Thymus (tissue), 11 donors: Measurements from ENCODE around the gene ABCC2. TPM values are rescaled to one million over a fixed set of nuclear protein-coding genes. Genes with fewer than 3 reads are reported as not detected.
A peak's percentile ranks its signal among the peaks of the same experiment; 100 is the strongest.
"Not testable (repeated sequence)": the region's sequence is repeated elsewhere in the genome, so short reads cannot be mapped to it uniquely, and the experiment has no call there.

ENCODE experiments used
- DNase-seq, 9 donors: peaks; one replicate each; pipeline ENCODE4 v3.0.0-alpha.2; 2013; ENCODE audit warnings: low spot score in 9 of 9, low read depth in 6 of 9, missing footprints in 1 of 9
- H3K27ac ChIP-seq, 2 donors: one replicate each; pipeline ENCODE4 v1.5.1; 2013; ENCODE audit warnings: control low read depth in 1 of 2, low read depth in 1 of 2, low read length in 1 of 2, mild to moderate bottlenecking in 1 of 2, moderate library complexity in 1 of 2
- H3K27me3 ChIP-seq, 2 donors: one replicate each; pipeline ENCODE4 v1.5.1; 2013; ENCODE audit warnings: low read length in 1 of 2; ENCODE audit not compliant: control insufficient read depth in 2 of 2, insufficient read depth in 1 of 2
- H3K36me3 ChIP-seq, 2 donors: one replicate each; pipeline ENCODE4 v1.5.1; 2013; ENCODE audit warnings: low read length in 1 of 2, mild to moderate bottlenecking in 1 of 2, moderate library complexity in 1 of 2; ENCODE audit not compliant: control insufficient read depth in 2 of 2, insufficient read depth in 2 of 2
- H3K4me1 ChIP-seq, 2 donors: one replicate each; pipeline ENCODE4 v1.5.1; 2013; ENCODE audit warnings: low read length in 2 of 2; ENCODE audit not compliant: control insufficient read depth in 2 of 2, insufficient read depth in 2 of 2
- H3K4me3 ChIP-seq, 2 donors: one replicate each; pipeline ENCODE4 v1.5.1; 2013; ENCODE audit warnings: low read length in 2 of 2, control low read depth in 1 of 2, mild to moderate bottlenecking in 1 of 2
- H3K9me3 ChIP-seq, 2 donors: one replicate each; pipeline ENCODE4 v1.5.1; 2013; ENCODE audit warnings: low read length in 1 of 2, mild to moderate bottlenecking in 1 of 2; ENCODE audit not compliant: control insufficient read depth in 2 of 2, insufficient read depth in 1 of 2
- WGBS: extraction: QIAGEN DNeasy Blood & Tissue Kit; methylation state at CpG from one replicate; pipeline ENCODE4 v1.1.7; 2013; 5-methylcytosine and 5-hydroxymethylcytosine counted together
- polyA plus RNA-seq: library from polyadenylated mRNA; stranded (reverse); fragments of 200-250 nt; gene quantifications from one replicate; pipeline ENCODE4 v1.2.3, GENCODE V29; 2013
- total RNA-seq: library from RNA; stranded (reverse); fragments of 120-200 nt; gene quantifications from one replicate; pipeline ENCODE4 v1.2.4, GENCODE V29; 2013
- donor health status: healthy.

Gene ABCC2
- total and polyA plus RNA-seq, 2 donors: 1.1 to 1.9 TPM

GRCh38 chr10:99867250-99867649 lies 84.8 kb downstream of the ABCC2 start:
- peaks cover 7 to 13% of the 10 kb centered on the region in 2 donors for H3K4me1 ChIP-seq
- not testable (repeated sequence) for DNase-seq, H3K4me3 ChIP-seq, H3K27ac ChIP-seq, H3K9me3 ChIP-seq, H3K36me3 ChIP-seq, H3K27me3 ChIP-seq
- WGBS: 66% methylated on average over 3 of the region's 3 CpGs

DNA sequence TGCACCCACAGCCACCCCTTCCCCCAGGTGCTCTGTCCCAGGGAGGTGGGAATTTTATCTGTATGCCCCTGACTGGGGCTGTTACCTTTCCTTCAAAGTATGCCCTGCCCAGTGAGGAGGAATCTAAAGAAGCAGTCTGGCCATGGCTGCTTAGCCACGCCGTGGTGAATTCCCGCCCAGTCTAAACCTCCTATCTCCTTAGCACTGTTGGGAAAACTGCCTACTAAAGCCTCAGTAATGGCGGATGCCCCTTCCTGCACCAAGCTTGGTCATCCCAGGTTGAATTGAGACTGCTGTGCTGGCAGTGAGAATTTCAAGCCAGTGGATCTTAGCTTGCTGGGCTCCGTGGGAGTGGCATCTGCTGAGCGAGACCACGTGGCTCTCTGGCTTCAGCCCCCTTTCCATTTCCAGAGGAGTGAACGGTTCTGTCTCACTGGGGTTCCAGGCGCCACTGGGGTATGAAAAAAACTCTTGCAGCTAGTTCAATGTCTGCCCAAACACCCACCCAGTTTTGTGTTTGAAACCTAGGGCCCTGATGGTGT lies 87.2 kb downstream of the ABCC2 start:
- H3K4me1 ChIP-seq: peaks cover 7 to 13% of the 10 kb centered on the region in 2 donors
- H3K36me3 ChIP-seq: peaks cover 4 to 8% of the 10 kb centered on the region in 2 donors
- peaks cover 8 to 9% of the 10 kb centered on the region in 2 donors for H3K27me3 ChIP-seq
- no peaks in the 10 kb centered on the region for H3K9me3 ChIP-seq
- H3K4me3 ChIP-seq: no peak overlapping the region
- no peak for DNase-seq
- 49% methylated on average over 9 of the region's 9 CpGs for WGBS
- H3K27ac ChIP-seq: no peak overlapping the region

GRCh38 chr10:99870123-99870730 lies 87.8 kb downstream of the ABCC2 start:
- no peaks in the 10 kb centered on the region for H3K9me3 ChIP-seq
- peaks cover 8 to 9% of the 10 kb centered on the region in 2 donors for H3K27me3 ChIP-seq
- H3K36me3 ChIP-seq: peaks cover 9 to 11% of the 10 kb centered on the region in 2 donors
- H3K4me1 ChIP-seq: peaks cover 7 to 13% of the 10 kb centered on the region in 2 donors
- no peak overlapping the region for H3K4me3 ChIP-seq
- 9% methylated on average over 8 of the region's 8 CpGs for WGBS
- H3K27ac ChIP-seq: no peak overlapping the region
- DNase-seq: peak in 5 of 9 donors; percentile 16 to 58 (median 20)

- no peaks in the 10 kb centered on the region for H3K9me3 ChIP-seq
- H3K4me1 ChIP-seq: peaks cover 7 to 13% of the 10 kb centered on the region in 2 donors
- H3K36me3 ChIP-seq: peaks cover 30 to 33% of the 10 kb centered on the region in 2 donors
- no peak overlapping the region for H3K4me3 ChIP-seq
- WGBS: 76% methylated on average over 5 of the region's 5 CpGs
- no peak overlapping the region for H3K27ac ChIP-seq
- DNase-seq: no peak
- peaks cover 8 to 9% of the 10 kb centered on the region in 2 donors for H3K27me3 ChIP-seq
These were observed 90.1 kb downstream of the ABCC2 start for GRCh38 chr10:99872367-99873162.

- H3K36me3 ChIP-seq: peaks cover 43 to 45% of the 10 kb centered on the region in 2 donors
- 97% methylated on average over 5 of the region's 5 CpGs for WGBS
- no peak for DNase-seq
- H3K4me3 ChIP-seq: no peak overlapping the region
- no peaks in the 10 kb centered on the region for H3K9me3 ChIP-seq
- no peak overlapping the region for H3K27ac ChIP-seq
- H3K27me3 ChIP-seq: peaks cover 8 to 9% of the 10 kb centered on the region in 2 donors
- peaks cover 7 to 24% of the 10 kb centered on the region in 2 donors for H3K4me1 ChIP-seq
These were observed 91.4 kb downstream of the ABCC2 start for GRCh38 chr10:99873846-99874245.

- H3K27ac ChIP-seq: no peak overlapping the region
- peaks cover 50 to 52% of the 10 kb centered on the region in 2 donors for H3K36me3 ChIP-seq
- H3K4me3 ChIP-seq: no peak overlapping the region
- H3K4me1 ChIP-seq: peaks cover 7 to 22% of the 10 kb centered on the region in 2 donors
- no peaks in the 10 kb centered on the region for H3K9me3 ChIP-seq
- WGBS: 93% methylated on average over 9 of the region's 9 CpGs
- no peak for DNase-seq
- H3K27me3 ChIP-seq: peaks cover 2 to 8% of the 10 kb centered on the region in 2 donors
These were observed 92.1 kb downstream of the ABCC2 start for GRCh38 chr10:99874341-99875085.

GRCh38 chr10:99875473-99875872 lies 93.0 kb downstream of the ABCC2 start:
- Histone ChIP-seq H3K9me3 (no peaks in the 10 kb centered on the region), H3K27ac (no peak overlapping the region), H3K27me3 (peaks cover 0 to 8% of the 10 kb centered on the region in 2 donors), H3K4me1 (peaks cover 2 to 15% of the 10 kb centered on the region in 2 donors), H3K36me3 (peaks cover 59 to 61% of the 10 kb centered on the region in 2 donors), H3K4me3 (no peak overlapping the region)
- DNase-seq: no peak
- 97% methylated on average over 5 of the region's 5 CpGs for WGBS

DNA sequence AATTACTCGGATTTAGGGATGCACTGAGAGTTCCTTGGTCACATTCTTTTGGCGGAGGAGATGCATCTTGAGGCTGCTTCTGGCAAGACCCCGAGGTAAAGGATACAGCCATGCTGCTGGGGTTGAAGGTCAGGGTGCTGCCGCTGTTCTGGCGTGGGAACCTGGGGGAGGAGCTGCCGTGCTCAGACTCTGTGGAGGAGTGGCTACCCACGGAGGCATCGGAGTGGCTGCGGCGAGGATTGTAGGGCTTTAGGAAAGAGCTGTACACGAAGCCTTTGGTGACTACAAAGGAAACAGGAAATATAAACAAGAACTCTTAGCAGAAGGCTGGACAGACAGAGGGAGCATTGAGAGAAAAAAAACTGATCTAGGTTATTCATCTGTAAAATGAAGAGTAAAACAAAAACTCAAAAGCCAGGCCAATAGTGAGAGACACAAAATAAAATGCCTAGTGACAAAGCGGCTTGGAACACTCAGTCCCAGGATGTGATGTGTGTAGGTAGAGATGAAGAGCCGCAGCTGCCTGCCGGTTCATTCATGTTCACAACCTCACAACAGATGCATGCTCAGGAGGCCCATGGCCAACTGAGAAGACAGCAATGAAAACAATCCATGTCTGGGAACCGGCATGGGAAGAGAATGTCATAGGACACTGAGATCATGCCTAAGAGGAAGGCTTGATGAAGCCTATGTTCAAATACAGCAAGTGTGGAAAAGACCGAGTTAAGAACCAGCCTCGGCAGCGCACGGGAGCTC lies 97.8 kb downstream of the ABCC2 start:
- H3K36me3 ChIP-seq: peaks cover 85 to 96% of the 10 kb centered on the region in 2 donors
- no peaks in the 10 kb centered on the region for H3K9me3 ChIP-seq
- no peaks in the 10 kb centered on the region for H3K27me3 ChIP-seq
- H3K27ac ChIP-seq: no peak overlapping the region
- WGBS: 96% methylated on average over 19 of the region's 19 CpGs
- DNase-seq: no peak
- H3K4me3 ChIP-seq: no peak overlapping the region
- H3K4me1 ChIP-seq: peaks cover 0 to 11% of the 10 kb centered on the region in 2 donors
